NCI-H1694 treated with DMSO at 0.1 percent for 48 hours (cell line): ENCODE data around the gene HOXB6.

Source experiments
- DNase-seq: peaks from one replicate; lab custom pipeline; 2025; lab: John Stamatoyannopoulos, UW

HOXB6 gene

GRCh38 chr17:48634493-48635208 is 29.9 kb upstream of the HOXB6 start:
- no peak for DNase-seq

GRCh38 chr17:48633266-48633677 is 28.5 kb upstream of the HOXB6 start:
- no peak for DNase-seq

GRCh38 chr17:48632579-48633265 is 27.9 kb upstream of the HOXB6 start:
- DNase-seq = no peak

DNA sequence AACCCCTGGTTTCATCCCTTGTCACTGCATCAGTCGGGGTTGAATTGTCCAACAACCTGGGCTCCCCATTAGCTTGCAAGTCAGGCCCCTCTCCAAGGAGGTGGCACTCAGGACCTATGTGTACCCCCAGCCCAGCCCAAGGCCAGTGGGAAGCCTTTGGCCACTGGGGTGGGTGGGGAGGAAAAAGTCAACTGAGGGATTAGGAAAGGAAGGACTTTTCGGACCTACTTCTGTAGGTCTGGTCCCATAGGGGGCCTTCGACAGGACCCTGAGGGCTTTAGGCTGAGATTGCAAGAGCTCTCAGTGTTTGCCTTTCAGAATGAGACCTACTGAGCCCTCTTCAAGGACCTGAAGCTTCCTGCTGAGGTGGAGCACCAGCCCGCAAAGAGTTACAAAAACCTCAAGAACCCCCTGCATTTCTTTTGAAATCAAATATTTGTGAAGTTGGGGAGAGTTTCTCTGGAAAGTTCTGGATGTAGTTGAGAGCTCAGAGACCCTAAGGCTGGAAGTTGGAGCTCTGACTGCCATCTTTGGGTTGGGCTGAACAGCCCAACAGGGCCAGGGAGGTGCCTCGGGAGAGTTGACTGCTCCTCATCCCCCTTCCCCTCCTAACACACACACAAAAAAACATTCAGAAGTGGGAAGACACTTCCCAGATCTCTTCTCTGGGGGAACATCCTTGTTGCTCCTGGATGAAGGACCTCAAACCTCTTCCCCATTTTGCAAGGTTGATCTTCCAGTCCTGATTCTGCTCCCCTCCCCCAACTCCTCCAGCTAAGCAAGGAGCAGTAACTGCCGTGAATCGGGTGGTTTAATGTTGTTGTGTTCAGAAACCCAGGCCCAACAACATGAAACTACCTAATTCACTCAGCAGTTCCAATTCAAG is 27.1 kb upstream of the HOXB6 start:
- no peak for DNase-seq

GRCh38 chr17:48630925-48631692 is 26.3 kb upstream of the HOXB6 start:
- DNase-seq = no peak

GRCh38 chr17:48630009-48630924 is 25.5 kb upstream of the HOXB6 start:
- DNase-seq = no peak

DNA sequence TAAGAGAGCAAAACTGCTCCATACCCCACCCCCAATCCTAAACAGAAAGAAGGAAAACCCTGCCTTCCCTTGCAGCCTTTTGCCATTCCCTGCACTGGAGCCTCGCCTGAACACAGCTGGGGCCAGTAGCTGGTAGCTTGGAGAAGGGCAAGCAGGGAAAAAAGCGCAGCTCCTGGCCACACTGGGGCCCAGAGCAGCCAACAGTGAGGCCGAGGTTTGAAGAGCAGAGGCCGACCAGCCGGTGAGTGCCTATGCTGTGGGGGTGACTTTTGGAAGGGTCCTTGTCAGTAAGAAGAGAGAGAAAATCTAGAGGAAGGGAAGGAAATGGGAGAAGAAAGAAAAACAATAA is 24.6 kb upstream of the HOXB6 start:
- DNase-seq = no peak

DNA sequence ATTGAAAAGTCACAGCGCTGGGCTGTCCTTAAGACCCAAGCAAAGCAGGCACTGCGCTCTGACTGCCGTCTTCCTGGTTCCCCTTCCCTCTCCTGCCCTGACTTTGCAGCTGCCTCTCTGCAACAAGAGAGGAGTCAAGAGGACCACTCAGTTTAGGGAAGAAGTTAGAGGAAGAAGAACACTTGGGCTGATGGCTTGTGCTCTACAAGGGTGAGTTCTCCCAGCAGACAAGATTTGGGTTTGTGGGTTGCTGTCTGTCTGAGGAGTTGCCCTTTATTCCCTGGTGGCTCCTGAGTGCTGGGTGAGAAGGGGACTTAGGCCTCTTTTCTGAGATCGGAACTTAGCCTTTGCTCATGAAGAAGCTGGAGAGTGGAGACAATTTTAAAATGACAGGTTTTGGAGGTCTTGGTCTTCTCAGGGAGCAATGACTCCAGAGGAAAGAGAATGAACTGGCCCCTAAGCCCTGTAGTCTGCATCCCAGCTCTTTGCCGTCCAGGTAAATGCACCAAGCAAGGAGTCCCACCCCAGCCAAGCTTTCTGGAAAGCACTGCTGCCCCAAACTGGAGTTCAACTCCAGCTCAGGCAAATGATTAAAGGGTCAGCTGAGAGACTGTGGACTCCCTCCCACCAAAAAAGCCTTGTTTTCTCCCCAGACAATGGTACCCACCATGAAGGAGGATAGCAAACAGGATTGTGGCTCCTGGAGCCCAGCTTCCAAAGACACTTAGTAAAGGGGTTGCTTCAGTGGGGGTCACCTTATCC is 24.0 kb upstream of the HOXB6 start:
- DNase-seq = no peak

GRCh38 chr17:48627623-48628521 is 23.1 kb upstream of the HOXB6 start:
- no peak for DNase-seq

GRCh38 chr17:48627118-48627597 is 22.4 kb upstream of the HOXB6 start:
- no peak for DNase-seq

- no peak for DNase-seq
Observed at GRCh38 chr17:48626245-48627117, 21.7 kb upstream of the HOXB6 start, which contains the start of gene HOXB9. TSS of gene HOXB9 (minus strand) at chr17:48626358. CDS start at chr17:48626269, 89 bp downstream.

DNA sequence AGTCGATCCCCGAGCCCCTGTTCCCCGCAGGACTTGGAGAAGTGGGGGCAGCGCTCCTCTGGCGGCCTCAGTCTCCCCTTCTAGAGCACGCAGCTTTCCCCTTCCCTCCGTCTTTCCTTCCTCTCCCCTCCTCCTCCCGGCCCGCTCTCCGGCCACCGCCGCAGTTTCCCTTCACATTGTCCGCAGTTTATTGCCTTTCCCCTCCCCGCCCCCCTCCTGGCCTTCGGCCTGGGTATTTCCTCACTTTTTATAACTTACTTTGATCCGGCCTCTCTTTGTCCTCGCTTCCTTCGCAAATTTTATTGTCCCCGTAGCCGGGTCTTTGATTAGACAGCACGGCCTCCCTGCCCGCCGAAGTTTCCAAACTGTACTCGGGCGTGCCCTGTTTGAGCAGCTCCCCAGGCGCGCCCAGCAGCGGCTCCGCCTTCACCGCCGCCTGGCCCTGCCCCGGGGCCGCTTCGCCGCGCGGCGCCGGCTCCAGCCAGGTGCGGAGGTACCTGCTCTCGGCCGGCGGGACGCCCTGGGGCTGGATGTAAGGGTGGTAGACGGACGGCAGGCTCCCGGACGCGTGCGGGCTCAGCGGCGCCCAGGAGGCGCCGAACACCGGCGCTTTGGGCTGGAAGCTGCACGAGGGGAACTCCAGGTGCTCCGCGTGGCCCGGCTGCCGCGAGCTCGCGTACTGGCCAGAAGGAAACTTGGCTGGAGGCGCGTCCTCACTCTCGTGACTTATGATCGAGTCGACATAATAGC is 20.9 kb upstream of the HOXB6 start:
- no peak for DNase-seq

DNA sequence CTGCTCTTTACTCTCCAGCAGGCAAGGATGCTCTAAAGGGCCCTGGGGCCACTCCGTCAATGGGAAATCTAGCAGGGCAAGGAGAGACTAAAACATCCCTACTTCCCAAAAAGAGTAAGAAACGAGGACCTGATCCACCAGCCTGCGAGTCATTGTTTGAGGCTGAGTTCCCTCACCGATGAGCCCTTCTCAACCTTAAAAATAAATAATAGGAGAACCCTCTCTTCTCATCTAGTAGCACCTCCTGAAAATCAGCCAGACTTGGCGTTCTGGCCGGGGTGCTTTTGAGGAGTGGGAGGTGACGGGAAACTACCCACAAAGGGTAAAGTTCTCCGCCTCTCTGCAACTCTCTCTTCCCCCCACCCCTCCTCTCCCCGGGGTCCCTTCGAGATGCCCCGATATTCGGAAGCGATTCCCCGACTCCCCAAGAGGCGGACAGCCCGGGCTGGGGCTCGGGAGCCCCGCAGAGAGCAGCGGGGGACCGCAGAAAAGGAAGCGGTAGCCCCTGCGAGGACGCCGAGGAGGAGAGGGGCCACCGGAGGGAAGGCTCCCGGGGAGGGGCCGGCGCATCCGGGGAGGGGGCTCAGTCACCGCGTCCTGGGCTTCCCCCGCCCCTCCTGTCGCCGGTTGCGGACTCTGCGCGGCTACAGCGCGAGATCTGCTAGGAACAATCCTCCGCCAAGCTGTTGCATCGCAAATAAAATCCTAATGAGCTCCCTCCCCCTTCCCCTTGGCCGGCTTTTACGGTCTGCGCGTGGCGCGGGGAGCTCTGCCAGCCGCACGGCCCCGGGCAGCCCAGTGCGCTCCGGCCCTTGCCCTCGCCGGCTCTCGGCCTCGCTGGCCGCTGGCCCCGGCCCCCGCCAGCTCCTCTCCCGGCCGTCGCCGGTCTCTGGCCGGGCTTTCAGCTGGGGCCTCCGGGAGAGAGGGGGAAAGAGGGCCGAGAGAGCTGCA is 20.0 kb upstream of the HOXB6 start:
- no peak for DNase-seq

DNA sequence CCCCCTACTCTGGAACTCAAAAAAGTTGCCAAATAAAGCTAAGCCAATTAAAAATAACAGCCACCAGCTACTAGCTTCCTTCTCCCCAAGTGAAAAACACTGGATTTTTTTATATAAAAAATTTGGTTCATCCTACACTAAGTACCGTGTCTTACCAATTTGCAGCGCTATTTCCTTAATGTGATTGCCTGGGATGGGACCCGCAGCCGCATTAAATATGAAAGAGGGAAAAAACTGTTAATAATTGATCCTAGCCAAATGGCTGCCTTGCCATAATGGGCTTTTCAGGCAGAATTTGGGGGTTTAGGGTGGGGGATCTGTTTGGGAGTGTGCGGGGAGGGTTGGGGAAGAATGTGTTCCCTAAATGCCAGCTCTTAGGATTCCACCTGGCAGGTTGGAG is 19.3 kb upstream of the HOXB6 start:
- no peak for DNase-seq

GRCh38 chr17:48623583-48623982 is 18.8 kb upstream of the HOXB6 start:
- no peak for DNase-seq

GRCh38 chr17:48622857-48623256 is 18.1 kb upstream of the HOXB6 start:
- no peak for DNase-seq
